H1 (cell line): Measurements from ENCODE around the gene NOL3. TPM values are rescaled to one million over a fixed set of nuclear protein-coding genes. Genes with fewer than 3 reads are reported as not detected.

ENCODE experiments used
- CTCF ChIA-PET: fragments of 300-600 bp; sonication (Branson Sonifier 250); formaldehyde crosslinking; loops from one replicate; lab custom pipeline; 2021; ENCODE audit not compliant: partially characterized antibody; lab: Charles Lee
- POLR2A ChIA-PET: fragments of 300-600 bp; sonication (Branson Sonifier 250); formaldehyde crosslinking; loops from one replicate; lab custom pipeline; 2021; ENCODE audit warnings: inconsistent platforms; ENCODE audit not compliant: partially characterized antibody; lab: Charles Lee
- DNase-seq, 2 experiments: peaks; one replicate each; pipeline versions ENCODE4 v3.0.0 to v3.0.0-alpha.2; 2010 to 2022; ENCODE audit warnings: low spot score in 2 of 2, low read depth in 1 of 2, mixed read lengths in 1 of 2
- FAIRE-seq: peaks from 2 replicates; lab custom pipeline; 2011; peaks lifted over from hg19 to GRCh38; lab: Jason Lieb, UNC
- H2AFZ ChIP-seq: 2 replicates; pipeline ENCODE4 v1.8.1; 2012; ENCODE audit warnings: low read length, inconsistent platforms
- H2AK5ac ChIP-seq: 2 replicates; pipeline ENCODE4 v1.6.1; 2013; ENCODE audit warnings: low read depth, low read length
- H2BK120ac ChIP-seq: replicated peaks from 2 replicates; pipeline ENCODE3; 2013; ENCODE audit warnings: low read depth, low read length, inconsistent platforms
- H2BK12ac ChIP-seq: 2 replicates; pipeline ENCODE4 v1.6.1; 2013; ENCODE audit warnings: low read depth, low read length
- H2BK15ac ChIP-seq: 2 replicates; pipeline ENCODE4 v1.6.1; 2013; ENCODE audit warnings: low read length
- H2BK20ac ChIP-seq: 2 replicates; pipeline ENCODE4 v1.6.1; 2013; ENCODE audit warnings: low read length
- H2BK5ac ChIP-seq: 2 replicates; pipeline ENCODE4 v1.6.1; 2013; ENCODE audit warnings: low read depth, low read length
- H3K14ac ChIP-seq: 2 replicates; pipeline ENCODE4 v1.6.1; 2013; ENCODE audit warnings: inconsistent platforms; ENCODE audit not compliant: insufficient read length
- H3K18ac ChIP-seq: 2 replicates; pipeline ENCODE4 v1.6.1; 2013; ENCODE audit warnings: low read length; ENCODE audit errors: extremely low read depth
- H3K23ac ChIP-seq: 2 replicates; pipeline ENCODE4 v1.6.1; 2013; ENCODE audit warnings: inconsistent platforms; ENCODE audit not compliant: insufficient read length
- H3K23me2 ChIP-seq: 2 replicates; pipeline ENCODE4 v1.6.1; 2013; ENCODE audit warnings: low read depth, low read length
- H3K27ac ChIP-seq: 2 replicates; pipeline ENCODE4 v1.6.1; 2011; ENCODE audit warnings: low read depth, low read length, inconsistent platforms
- H3K27me3 ChIP-seq, 4 experiments: replicated peaks in 1 of 4; 1 replicate in 1 of 4; 2 replicates in 3 of 4; pipeline versions ENCODE4 v1.6.1 to v1.8.1; 2011 to 2013; ENCODE audit warnings: low read length in 3 of 4, mild to moderate bottlenecking in 3 of 4, inconsistent platforms in 2 of 4, mixed read lengths in 2 of 4, moderate library complexity in 1 of 4; ENCODE audit not compliant: control insufficient read depth in 3 of 4, insufficient read depth in 3 of 4; ENCODE audit errors: extremely low read depth in 1 of 4
- H3K36me3 ChIP-seq, 4 experiments: 2 replicates each; pipeline versions ENCODE4 v1.6.1 to v1.8.1; 2011 to 2013; ENCODE audit warnings: mild to moderate bottlenecking in 4 of 4, low read length in 3 of 4, moderate library complexity in 2 of 4, control low read depth in 1 of 4, inconsistent platforms in 1 of 4; ENCODE audit not compliant: insufficient read depth in 4 of 4, control insufficient read depth in 2 of 4
- H3K4ac ChIP-seq: replicated peaks from 2 replicates; pipeline ENCODE3; 2013; ENCODE audit warnings: low read length, low read depth, mixed read lengths, inconsistent platforms; ENCODE audit not compliant: insufficient read length
- H3K4me1 ChIP-seq, 4 experiments: replicated peaks in 1 of 4; 1 replicate in 1 of 4; 2 replicates in 3 of 4; pipeline versions ENCODE4 v1.6.1 to v1.8.1; 2011 to 2013; ENCODE audit warnings: low read length in 3 of 4, inconsistent platforms in 2 of 4, mixed read lengths in 1 of 4; ENCODE audit not compliant: insufficient read depth in 4 of 4, control insufficient read depth in 3 of 4
- H3K4me2 ChIP-seq, 2 experiments: 2 replicates each; pipeline versions ENCODE4 v1.6.1 to v1.8.1; 2011 to 2013; ENCODE audit warnings: low read depth in 2 of 2, low read length in 2 of 2, control low read depth in 1 of 2, inconsistent platforms in 1 of 2, mild to moderate bottlenecking in 1 of 2; ENCODE audit not compliant: insufficient read depth in 1 of 2
- H3K4me3 ChIP-seq, 4 experiments: fragments of 200-600, 300-600 bp in 1 of 4; sonication (generic), shearing (Covaris generic), sonication (Bioruptor Twin) in 1 of 4; 2 replicates each; pipeline versions ENCODE4 v1.5.1 to v1.8.1; 2011 to 2016; ENCODE audit warnings: low read length in 4 of 4, low read depth in 3 of 4, control low read depth in 2 of 4, inconsistent platforms in 2 of 4, mild to moderate bottlenecking in 2 of 4, mixed read lengths in 1 of 4, moderate library complexity in 1 of 4; ENCODE audit not compliant: insufficient read depth in 2 of 4; ENCODE audit errors: extremely low read depth in 1 of 4
- H3K56ac ChIP-seq: replicated peaks from 2 replicates; pipeline ENCODE3; 2013; ENCODE audit warnings: low read depth, mild to moderate bottlenecking, mixed read lengths, low read length, inconsistent platforms; ENCODE audit not compliant: insufficient read length
- H3K79me1 ChIP-seq: 2 replicates; pipeline ENCODE4 v1.6.1; 2013; ENCODE audit warnings: low read depth, low read length, control low read depth
- H3K79me2 ChIP-seq, 2 experiments: 2 replicates each; pipeline versions ENCODE4 v1.6.1 to v1.8.1; 2012 to 2013; ENCODE audit warnings: low read length in 2 of 2, mild to moderate bottlenecking in 2 of 2, inconsistent platforms in 1 of 2; ENCODE audit not compliant: insufficient read depth in 2 of 2, control insufficient read depth in 1 of 2
- H3K9ac ChIP-seq, 4 experiments: replicated peaks in 1 of 4; 1 replicate in 1 of 4; 2 replicates in 3 of 4; pipeline versions ENCODE4 v1.6.1 to v1.8.1; 2011 to 2013; ENCODE audit warnings: low read depth in 3 of 4, low read length in 3 of 4, control low read depth in 2 of 4, mild to moderate bottlenecking in 2 of 4, moderate library complexity in 2 of 4, inconsistent platforms in 1 of 4; ENCODE audit errors: extremely low read depth in 1 of 4
- H3K9me3 ChIP-seq, 2 experiments: 2 replicates each; pipeline versions ENCODE4 v1.6.1 to v1.8.1; 2012 to 2013; ENCODE audit warnings: mild to moderate bottlenecking in 2 of 2, moderate library complexity in 2 of 2, control low read depth in 1 of 2, inconsistent platforms in 1 of 2, low read depth in 1 of 2, low read length in 1 of 2, mixed read lengths in 1 of 2; ENCODE audit not compliant: insufficient read depth in 2 of 2
- H4K20me1 ChIP-seq, 2 experiments: replicated peaks in 1 of 2; 2 replicates each; pipeline versions ENCODE3 to v1.8.1; 2011 to 2013; ENCODE audit warnings: inconsistent platforms in 2 of 2, low read length in 2 of 2, mild to moderate bottlenecking in 1 of 2; ENCODE audit not compliant: insufficient read depth in 2 of 2, control insufficient read depth in 1 of 2
- H4K5ac ChIP-seq: 2 replicates; pipeline ENCODE4 v1.6.1; 2013; ENCODE audit warnings: low read length, low read depth, mixed read lengths, inconsistent platforms; ENCODE audit not compliant: insufficient read length
- H4K8ac ChIP-seq: 2 replicates; pipeline ENCODE4 v1.8.0; 2013; ENCODE audit warnings: mild to moderate bottlenecking, moderate library complexity, low read length, inconsistent platforms; ENCODE audit not compliant: insufficient read depth; ENCODE audit errors: extremely low read depth
- H4K91ac ChIP-seq: replicated peaks from 2 replicates; pipeline ENCODE3; 2013; ENCODE audit warnings: low read length, mixed read lengths, inconsistent platforms; ENCODE audit not compliant: insufficient read length
- ASH2L ChIP-seq: fragments of 200-600, 300-600 bp; sonication (generic); IDR thresholded peaks from one replicate; pipeline ENCODE4 v1.7.1; 2017; ENCODE audit warnings: low read length
- CTBP2 ChIP-seq: IDR thresholded peaks from 2 replicates; pipeline ENCODE4 v1.7.0; 2011; ENCODE audit warnings: borderline replicate concordance, mild to moderate bottlenecking, moderate library complexity, mixed read lengths, low read length; ENCODE audit not compliant: insufficient read depth, insufficient read length
- JUN ChIP-seq: IDR thresholded peaks from 2 replicates; pipeline ENCODE4 v1.6.1; 2011; ENCODE audit warnings: low read depth, mild to moderate bottlenecking, improper control_type of control experiment, low read length
- JUND ChIP-seq: IDR thresholded peaks from 2 replicates; pipeline ENCODE4 v1.6.1; 2011; ENCODE audit warnings: mild to moderate bottlenecking, improper control_type of control experiment, low read length
- RAD21 ChIP-seq, 2 experiments: IDR thresholded peaks in 1 of 2; conservative IDR thresholded peaks in 1 of 2; 2 replicates each; pipeline ENCODE4 v1.6.1; 2011; ENCODE audit warnings: low read depth in 2 of 2, low read length in 2 of 2, improper control_type of control experiment in 1 of 2, inconsistent platforms in 1 of 2, mild to moderate bottlenecking in 1 of 2, moderate library complexity in 1 of 2
- SIX5 ChIP-seq: IDR thresholded peaks from 2 replicates; pipeline ENCODE4 v1.6.1; 2011; ENCODE audit warnings: mild to moderate bottlenecking, low read depth, low read length
- WGBS, 2 experiments: shearing (Covaris generic) in 1 of 2; methylation state at CpG; one replicate each; pipeline versions ENCODE4 v1.1.6 to v1.1.7; 2013 to 2015; ENCODE audit warnings: low lambda C conversion rate in 2 of 2, mixed read lengths in 2 of 2, inconsistent platforms in 1 of 2, low coverage in 1 of 2, missing lambda C conversion rate in 1 of 2; ENCODE audit not compliant: insufficient replicate concordance in 2 of 2, insufficient coverage in 1 of 2, insufficient read length in 1 of 2; ENCODE audit errors: extremely low coverage in 1 of 2, missing lambda C conversion rate in 1 of 2; 5-methylcytosine and 5-hydroxymethylcytosine counted together
- polyA plus RNA-seq, 7 experiments: library from polyadenylated mRNA; depleted of rRNA in 3 of 7; stranded (reverse) in 5 of 7; unstranded in 2 of 7; fragments of >200 nt in 5 of 7; fragments of 200-250 nt in 2 of 7; gene quantifications; 1 replicate in 5 of 7; 2 replicates in 1 of 7; 4 replicates in 1 of 7; pipeline versions ENCODE4 v1.2.1 to v1.2.3, GENCODE V29; 2011 to 2013; ENCODE audit warnings: missing spikeins in 2 of 7, mixed read lengths in 2 of 7
- total RNA-seq: library from RNA; stranded (reverse); fragmentation: NEBNext Ultra II Directional; extraction: Animal tissue kit (Norgen Biotek cat#: 25700); gene quantifications from 2 replicates; pipeline ENCODE4 v1.2.1, GENCODE V29; 2021
- TF ChIP-seq, protein P1 (sequence below), 3 experiments: IDR thresholded peaks; 1 replicate in 2 of 3; 2 replicates in 1 of 3; pipeline versions ENCODE4 v1.5.1 to v1.6.1; 2011; ENCODE audit warnings: low read length in 3 of 3, mild to moderate bottlenecking in 3 of 3, inconsistent platforms in 2 of 3, low read depth in 1 of 3, moderate library complexity in 1 of 3; ENCODE audit not compliant: insufficient read depth in 1 of 3; ENCODE audit errors: control extremely low read depth in 1 of 3

The NOL3 gene
- total and polyA plus RNA-seq, 2 of the 8 experiments (the other 6 are each of a cell fraction or from before 2014, with no cell fraction given) = 2.2 to 4.6 TPM

DNA sequence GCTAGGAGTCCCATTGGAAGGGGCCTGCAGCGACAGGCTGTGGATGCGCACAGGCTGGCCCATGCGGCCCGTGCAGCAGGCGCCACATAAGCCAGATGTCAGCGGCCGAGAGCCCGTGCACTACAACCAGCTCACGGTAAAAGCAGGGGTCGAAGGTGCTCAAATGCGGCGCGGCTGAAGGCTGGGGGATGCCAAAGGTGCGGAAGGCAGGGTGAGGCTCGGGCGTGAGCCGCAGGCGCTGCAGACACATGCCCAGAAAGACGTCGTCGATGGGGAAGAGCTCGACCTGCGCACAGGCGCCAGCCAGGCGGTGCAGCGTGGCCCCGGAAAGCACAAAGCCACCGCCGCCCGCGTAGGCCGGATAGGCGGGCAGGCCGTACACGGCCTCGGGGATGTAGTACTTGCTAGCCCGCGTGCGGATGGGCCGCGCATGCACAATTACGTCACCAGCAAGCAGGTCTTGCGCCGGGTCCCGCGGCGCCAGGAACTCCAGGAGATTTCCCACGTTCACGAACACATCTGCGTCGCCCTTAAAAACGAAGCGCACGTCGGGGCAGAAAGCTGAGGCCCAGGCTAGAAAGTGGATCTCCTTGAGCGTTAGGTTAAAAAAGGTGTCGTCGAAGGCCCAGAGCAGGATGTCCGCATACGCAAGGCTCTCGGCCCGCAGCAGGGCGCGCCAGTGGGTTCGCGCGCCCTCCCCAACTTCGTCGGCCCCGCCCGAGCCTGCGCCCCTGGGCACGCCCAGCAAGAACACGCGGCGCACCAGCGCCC lies 20.9 kb upstream of the NOL3 start:
- Histone ChIP-seq H2BK5ac (no peak overlapping the region; the same call in 1 of the 2 replicates), H4K5ac (no peak overlapping the region), H2AK5ac (no peak overlapping the region), H3K4me2 (peak overlapping the region; percentile 80 to 92), H3K36me3 (peaks cover 11 to 23% (median 17%) of the 10 kb centered on the region in 4 experiments; a peak in 6 of 8 replicates), H2BK20ac (no peak overlapping the region), H3K23ac (no peak overlapping the region), H3K4me1 (peaks cover 0 to 11% (median 8%) of the 10 kb centered on the region in 4 experiments; a peak in 5 of 7 replicates), H3K27ac (no peak overlapping the region), H3K56ac (no peak overlapping the region), H3K9me3 (no peaks in the 10 kb centered on the region; a peak in 1 of 4 replicates), H3K4me3 (peak overlapping the region; percentile 62 to 75 (median 72); a peak in 5 of 8 replicates), H3K9ac (no peak overlapping the region), H3K27me3 (peaks cover 19 to 41% (median 34%) of the 10 kb centered on the region in 4 experiments), H3K4ac (no peak overlapping the region), H3K14ac (no peak overlapping the region), H3K79me1 (no peaks in the 10 kb centered on the region), H4K91ac (no peak overlapping the region), H2BK120ac (no peak overlapping the region), H3K23me2 (peaks cover 13% of the 10 kb centered on the region; the same call in 1 of the 2 replicates), H2BK15ac (no peak overlapping the region), H2AFZ (0 out of 2 replicates have a peak overlapping the region, but pooled peaks have one; percentile 28), H2BK12ac (no peak overlapping the region), H4K20me1 (peaks cover 3 to 23% of the 10 kb centered on the region in 2 experiments), H3K18ac (peak overlapping the region; percentile 75), H4K8ac (no peak overlapping the region; the same call in 1 of the 2 replicates), H3K79me2 (no peaks in the 10 kb centered on the region)
- ChIA-PET CTCF (interaction anchor here (0.7 to 5.3 kb wide), 18 partner anchors 8 to 197 kb away, joined by 3 to 38 read pairs (median 3); partner anchors contain the start of gene NOL3), POLR2A (interaction anchor here (1.2 to 1.7 kb wide), 7 partner anchors 11 to 119 kb away, joined by 3 to 6 read pairs (median 5); partner anchors contain the start of genes FBXL8, HSF4 and TRADD)
- WGBS, 2 experiments = 70% methylated on average over 73 of the region's 77 CpGs; no CpG with 5 or more reads in 1 of the 2 experiments
- DNase-seq = peak in 1 of 2 experiments; percentile 64
- no peak for FAIRE-seq
- TF ChIP-seq ASH2L (no peak), JUND (no peak), RAD21 (IDR thresholded peaks at IDR 0.05 in 1 of 2, conservative IDR thresholded peaks at IDR 0.05 in 1 of 2; ENCODE audit: low read depth in 2 of 2, low read length in 2 of 2) (peak; percentile 44 to 67; a peak in 2 of 4 replicates), CTBP2 (no peak), JUN (no peak), SIX5 (no peak)
- TF ChIP-seq, protein P1, sequence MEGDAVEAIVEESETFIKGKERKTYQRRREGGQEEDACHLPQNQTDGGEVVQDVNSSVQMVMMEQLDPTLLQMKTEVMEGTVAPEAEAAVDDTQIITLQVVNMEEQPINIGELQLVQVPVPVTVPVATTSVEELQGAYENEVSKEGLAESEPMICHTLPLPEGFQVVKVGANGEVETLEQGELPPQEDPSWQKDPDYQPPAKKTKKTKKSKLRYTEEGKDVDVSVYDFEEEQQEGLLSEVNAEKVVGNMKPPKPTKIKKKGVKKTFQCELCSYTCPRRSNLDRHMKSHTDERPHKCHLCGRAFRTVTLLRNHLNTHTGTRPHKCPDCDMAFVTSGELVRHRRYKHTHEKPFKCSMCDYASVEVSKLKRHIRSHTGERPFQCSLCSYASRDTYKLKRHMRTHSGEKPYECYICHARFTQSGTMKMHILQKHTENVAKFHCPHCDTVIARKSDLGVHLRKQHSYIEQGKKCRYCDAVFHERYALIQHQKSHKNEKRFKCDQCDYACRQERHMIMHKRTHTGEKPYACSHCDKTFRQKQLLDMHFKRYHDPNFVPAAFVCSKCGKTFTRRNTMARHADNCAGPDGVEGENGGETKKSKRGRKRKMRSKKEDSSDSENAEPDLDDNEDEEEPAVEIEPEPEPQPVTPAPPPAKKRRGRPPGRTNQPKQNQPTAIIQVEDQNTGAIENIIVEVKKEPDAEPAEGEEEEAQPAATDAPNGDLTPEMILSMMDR (IDR thresholded peaks at IDR 0.05; ENCODE audit: control extremely low read depth in 1 of 3, insufficient read depth in 1 of 3, low read depth in 1 of 3, low read length in 3 of 3) = peak in 2 of 3 experiments; percentile 71 to 91; a peak in 3 of 4 replicates
